KMS-11 (cell line): ENCODE data around the gene RRBP1.

Experiments
- H2AFZ ChIP-seq: fragments of 200-600 bp; sonication (generic); 2 replicates; pipeline ENCODE4 v1.6.1; 2016; ENCODE audit warnings: antibody characterized with exemption, mixed run types, low read depth
- H3K27ac ChIP-seq: fragments of 200-600 bp; sonication (generic); 2 replicates; pipeline ENCODE4 v1.6.1; 2016; ENCODE audit warnings: mild to moderate bottlenecking, mixed run types
- H3K27me3 ChIP-seq: fragments of 200-600 bp; sonication (generic); 2 replicates; pipeline ENCODE4 v1.6.1; 2017; ENCODE audit warnings: mild to moderate bottlenecking, low read depth, mixed run types, moderate library complexity; ENCODE audit not compliant: insufficient read depth
- H3K36me3 ChIP-seq: fragments of 200-600 bp; sonication (generic); 2 replicates; pipeline ENCODE4 v1.6.1; 2017; ENCODE audit warnings: mild to moderate bottlenecking, mixed run types; ENCODE audit not compliant: insufficient read depth
- H3K4me1 ChIP-seq: fragments of 200-600 bp; sonication (generic); 2 replicates; pipeline ENCODE4 v1.6.1; 2016; ENCODE audit warnings: mild to moderate bottlenecking, low read depth, mixed run types; ENCODE audit not compliant: poor library complexity, severe bottlenecking
- H3K4me2 ChIP-seq: fragments of 200-600 bp; sonication (generic); 2 replicates; pipeline ENCODE4 v1.7.0; 2016; ENCODE audit warnings: mild to moderate bottlenecking, mixed run types
- H3K4me3 ChIP-seq: fragments of 200-600 bp; sonication (generic); IDR thresholded peaks from 2 replicates; pipeline ENCODE4 v1.6.1; 2017; ENCODE audit warnings: low read depth, low read length, mixed read lengths; ENCODE audit not compliant: insufficient read depth
- H3K79me2 ChIP-seq: fragments of 200-600 bp; sonication (generic); 2 replicates; pipeline ENCODE4 v1.6.1; 2016; ENCODE audit warnings: low read depth, mixed run types; ENCODE audit not compliant: insufficient read depth
- H3K9ac ChIP-seq: fragments of 200-600 bp; sonication (generic); 2 replicates; pipeline ENCODE4 v1.6.1; 2016; ENCODE audit warnings: mild to moderate bottlenecking, mixed run types
- H4K20me1 ChIP-seq: fragments of 200-600 bp; sonication (generic); 2 replicates; pipeline ENCODE4 v1.6.1; 2016; ENCODE audit warnings: mild to moderate bottlenecking, mixed run types; ENCODE audit not compliant: insufficient read depth
- CTCF ChIP-seq: fragments of 200-600 bp; sonication (generic); conservative IDR thresholded peaks from 2 replicates; pipeline ENCODE4 v1.6.1; 2017; ENCODE audit warnings: low read depth, mild to moderate bottlenecking, antibody characterized with exemption, low read length, moderate library complexity, mixed read lengths

The RRBP1 gene

GRCh38 chr20:17727351-17727750 is 45.3 kb upstream of the RRBP1 start:
- Histone ChIP-seq H4K20me1 (no peaks in the 10 kb centered on the region), H3K36me3 (no peaks in the 10 kb centered on the region), H2AFZ (no peak overlapping the region), H3K27me3 (no peaks in the 10 kb centered on the region), H3K79me2 (no peaks in the 10 kb centered on the region), H3K4me3 (no peak overlapping the region), H3K4me1 (no peaks in the 10 kb centered on the region), H3K4me2 (no peak overlapping the region), H3K9ac (no peak overlapping the region), H3K27ac (no peak overlapping the region)
- no peak for TF ChIP-seq CTCF

- Histone ChIP-seq H3K4me1 (no peaks in the 10 kb centered on the region), H3K27ac (no peak overlapping the region), H4K20me1 (no peaks in the 10 kb centered on the region), H3K27me3 (no peaks in the 10 kb centered on the region), H3K4me2 (no peak overlapping the region), H3K4me3 (no peak overlapping the region), H3K36me3 (no peaks in the 10 kb centered on the region), H3K9ac (no peak overlapping the region), H2AFZ (no peak overlapping the region), H3K79me2 (no peaks in the 10 kb centered on the region)
- TF ChIP-seq CTCF, result no peak
These were observed 44.9 kb upstream of the RRBP1 start for GRCh38 chr20:17726902-17727301.

GRCh38 chr20:17725094-17725835 is 43.2 kb upstream of the RRBP1 start:
- no peak overlapping the region for H3K4me3 ChIP-seq
- H3K4me2 ChIP-seq, result no peak overlapping the region
- H3K79me2 ChIP-seq, result no peaks in the 10 kb centered on the region
- no peak overlapping the region for H3K27ac ChIP-seq
- H3K36me3 ChIP-seq, result no peaks in the 10 kb centered on the region
- no peaks in the 10 kb centered on the region for H3K27me3 ChIP-seq
- H4K20me1 ChIP-seq, result no peaks in the 10 kb centered on the region
- peaks cover 9% of the 10 kb centered on the region for H3K4me1 ChIP-seq
- no peak for TF ChIP-seq CTCF
- no peak overlapping the region for H3K9ac ChIP-seq
- H2AFZ ChIP-seq, result no peak overlapping the region

- Histone ChIP-seq H3K4me1 (peaks cover 11% of the 10 kb centered on the region), H2AFZ (no peak overlapping the region), H3K36me3 (no peaks in the 10 kb centered on the region), H3K4me2 (no peak overlapping the region), H3K27ac (no peak overlapping the region), H3K79me2 (no peaks in the 10 kb centered on the region), H3K27me3 (no peaks in the 10 kb centered on the region), H3K4me3 (no peak overlapping the region), H3K9ac (no peak overlapping the region), H4K20me1 (no peaks in the 10 kb centered on the region)
- TF ChIP-seq CTCF, result no peak
These were observed 41.3 kb upstream of the RRBP1 start for GRCh38 chr20:17723301-17723691.
